ENCODE data around the gene GABRA5. TPM values are rescaled to one million over a fixed set of nuclear protein-coding genes. Genes with fewer than 3 reads are reported as not detected.

GABRA5 gene
- total RNA-seq, 1 donor from 2014 or later: not detected

GRCh38 chr15:26945046-26945445 is 78.2 kb downstream of the GABRA5 start:
- intact Hi-C loops (cut with micrococcal nuclease): no loop called here
- Mint-ChIP-seq H3K9me3 (peaks cover 10% of the 10 kb centered on the region), H3K27me3 (ENCODE audit: insufficient read depth) (no peaks in the 10 kb centered on the region), H3K4me1 (ENCODE audit: low read depth) (no peaks in the 10 kb centered on the region), H3K27ac (no peak overlapping the region), H3K36me3 (ENCODE audit: low read depth) (no peaks in the 10 kb centered on the region), H3K4me3 (no peak overlapping the region)
- no peak for DNase-seq (ENCODE audit: low spot score)

- intact Hi-C loops (cut with micrococcal nuclease): no loop called here
- H3K36me3 Mint-ChIP-seq (ENCODE audit: low read depth): no peaks in the 10 kb centered on the region
- H3K27ac Mint-ChIP-seq: no peak overlapping the region
- no peak for DNase-seq (ENCODE audit: low spot score)
- H3K4me3 Mint-ChIP-seq: no peak overlapping the region
- peaks cover 4% of the 10 kb centered on the region for H3K9me3 Mint-ChIP-seq
- H3K27me3 Mint-ChIP-seq (ENCODE audit: insufficient read depth): no peaks in the 10 kb centered on the region
- H3K4me1 Mint-ChIP-seq (ENCODE audit: low read depth): no peaks in the 10 kb centered on the region
These were observed 83.1 kb downstream of the GABRA5 start for GRCh38 chr15:26950001-26950400.

DNA sequence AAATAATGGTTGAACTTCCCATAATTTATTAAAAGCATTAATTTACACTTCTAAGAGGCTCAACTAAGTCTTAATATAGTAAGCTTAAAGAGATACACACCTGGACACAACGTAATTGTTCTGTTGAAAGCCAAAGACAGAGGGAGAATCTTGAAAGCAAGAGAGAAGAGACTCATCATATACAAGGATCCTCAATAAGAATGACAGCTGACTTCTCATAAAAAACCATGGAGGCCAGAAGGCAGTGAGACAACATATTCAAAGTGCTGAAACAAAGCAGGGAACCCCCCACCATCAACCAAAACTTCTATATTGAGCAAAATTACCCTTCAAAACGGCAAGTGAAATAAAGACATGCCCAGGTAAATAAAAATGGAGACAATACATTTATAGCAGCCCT is 87.5 kb downstream of the GABRA5 start:
- intact Hi-C loops (cut with micrococcal nuclease): no loop called here
- no peak overlapping the region for H3K4me3 Mint-ChIP-seq
- H3K4me1 Mint-ChIP-seq (ENCODE audit: low read depth): no peaks in the 10 kb centered on the region
- H3K27me3 Mint-ChIP-seq (ENCODE audit: insufficient read depth): no peaks in the 10 kb centered on the region
- peaks cover 4% of the 10 kb centered on the region for H3K9me3 Mint-ChIP-seq
- H3K27ac Mint-ChIP-seq: no peak overlapping the region
- no peaks in the 10 kb centered on the region for H3K36me3 Mint-ChIP-seq (ENCODE audit: low read depth)
- no peak for DNase-seq (ENCODE audit: low spot score)

DNA sequence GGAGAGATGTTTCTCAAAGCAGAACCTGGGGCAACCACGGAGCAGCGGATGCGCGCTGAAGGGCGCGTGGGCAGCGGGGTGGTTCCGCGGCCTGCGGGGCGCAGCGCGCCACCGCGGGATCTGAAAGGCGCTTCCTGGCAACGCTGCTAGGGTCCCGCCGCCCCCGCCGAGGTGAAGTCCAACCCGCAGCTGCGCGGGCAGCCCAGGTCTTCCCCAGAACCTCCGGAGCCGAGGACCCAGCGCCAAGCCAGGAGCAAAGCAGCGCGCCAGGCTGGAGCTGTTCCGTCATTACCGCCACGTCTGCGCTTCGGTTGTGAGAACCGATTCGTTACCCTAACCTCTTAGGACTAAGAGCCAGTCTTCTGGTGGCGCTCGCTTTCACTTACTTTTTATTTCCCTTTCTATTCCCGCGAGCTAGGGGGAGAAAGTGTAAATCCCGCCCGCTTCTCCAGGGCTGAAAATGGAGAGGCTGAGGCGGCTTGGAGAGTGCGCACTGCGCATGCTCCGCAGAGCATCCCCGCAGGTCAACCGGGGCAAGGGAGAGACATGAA is 100.9 kb downstream of the GABRA5 start:
- Mint-ChIP-seq H3K27me3 (ENCODE audit: insufficient read depth) (peaks cover 10% of the 10 kb centered on the region), H3K36me3 (ENCODE audit: low read depth) (no peaks in the 10 kb centered on the region), H3K4me3 (no peak overlapping the region), H3K9me3 (no peaks in the 10 kb centered on the region), H3K4me1 (ENCODE audit: low read depth) (no peaks in the 10 kb centered on the region), H3K27ac (no peak overlapping the region)
- DNase-seq (ENCODE audit: low spot score): no peak
- intact Hi-C loops (cut with micrococcal nuclease): no loop called here

- Mint-ChIP-seq H3K4me1 (ENCODE audit: low read depth) (no peaks in the 10 kb centered on the region), H3K4me3 (no peak overlapping the region), H3K27me3 (ENCODE audit: insufficient read depth) (peaks cover 10% of the 10 kb centered on the region), H3K27ac (no peak overlapping the region), H3K9me3 (no peaks in the 10 kb centered on the region), H3K36me3 (ENCODE audit: low read depth) (no peaks in the 10 kb centered on the region)
- intact Hi-C loops (cut with micrococcal nuclease): no loop called here
- no peak for DNase-seq (ENCODE audit: low spot score)
These were observed 101.9 kb downstream of the GABRA5 start for GRCh38 chr15:26968806-26969205.

DNA sequence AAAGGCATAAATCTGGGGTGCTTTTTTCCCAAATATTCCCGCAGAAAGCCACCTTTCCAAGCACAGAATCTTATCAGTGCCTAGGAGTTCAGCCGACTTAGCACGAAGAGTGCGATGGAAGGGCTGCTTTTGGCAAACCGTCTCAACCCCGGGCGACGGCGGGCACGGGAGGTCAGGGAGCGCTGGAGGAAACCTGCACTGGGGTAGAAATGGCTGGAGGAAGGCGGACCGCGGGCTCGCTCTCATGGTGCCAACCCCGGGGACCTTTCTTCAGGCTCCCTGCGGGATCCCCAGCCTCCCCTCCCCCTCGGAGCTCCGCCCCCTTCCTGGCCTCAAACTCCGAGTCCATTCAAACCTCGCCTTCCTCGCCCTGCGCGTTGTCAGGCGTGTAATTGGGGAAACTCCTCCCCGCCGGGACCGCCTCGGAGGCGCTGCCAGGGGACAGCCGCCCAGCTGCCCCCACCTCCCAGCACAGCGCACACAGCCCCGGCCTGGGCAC is 103.9 kb downstream of the GABRA5 start, which contains the start of gene GABRG3:
Gene GABRG3, plus strand, starts transcription at position 470 of the 499 bp plus-strand sequence.
- Mint-ChIP-seq H3K27me3 (ENCODE audit: insufficient read depth) (peaks cover 10% of the 10 kb centered on the region), H3K27ac (no peak within 1 kb of the TSS), H3K36me3 (ENCODE audit: low read depth) (no peaks in the 10 kb centered on the region), H3K4me1 (ENCODE audit: low read depth) (no peaks in the 10 kb centered on the region), H3K4me3 (no peak within 1 kb of the TSS), H3K9me3 (no peaks in the 10 kb centered on the region)
- intact Hi-C loops (cut with micrococcal nuclease): no loop called here
- DNase-seq (ENCODE audit: low spot score): no peak

DNA sequence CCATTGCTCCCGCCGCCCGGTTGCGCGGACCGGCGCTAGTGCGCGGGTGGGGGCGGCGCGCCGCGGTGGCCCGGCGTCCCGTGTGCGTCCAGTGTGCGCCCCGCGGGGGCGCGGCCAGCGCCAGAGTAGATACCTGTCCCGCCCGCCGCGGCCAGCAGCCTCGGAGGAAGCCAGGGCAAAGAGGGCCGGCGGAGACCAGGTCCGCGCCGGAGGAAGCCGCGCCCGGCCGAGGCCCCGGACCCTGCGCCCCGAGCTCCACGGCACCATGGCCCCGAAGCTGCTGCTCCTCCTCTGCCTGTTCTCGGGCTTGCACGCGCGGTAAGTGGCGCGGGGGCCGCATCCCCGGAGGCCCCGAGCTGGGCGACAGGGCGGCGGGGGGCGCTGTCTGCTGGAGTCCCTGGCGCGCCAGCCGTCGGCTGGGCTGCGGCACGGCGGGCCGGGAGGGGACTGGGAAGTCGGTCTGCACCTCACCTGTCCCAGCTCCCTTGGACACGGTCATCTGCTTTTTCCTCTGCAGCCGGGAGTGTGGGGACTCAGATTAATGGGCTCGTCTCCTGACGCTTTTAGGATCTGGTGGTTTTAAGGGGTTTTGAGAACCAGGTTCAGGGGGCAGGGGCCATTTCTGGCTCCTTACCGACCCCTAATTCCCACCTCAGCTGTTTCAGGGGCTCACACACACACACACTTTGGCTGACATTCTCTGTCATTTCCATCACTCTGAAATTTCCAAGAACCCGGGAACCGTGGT is 104.6 kb downstream of the GABRA5 start:
- no peak overlapping the region for H3K27ac Mint-ChIP-seq
- DNase-seq (ENCODE audit: low spot score): no peak
- H3K4me3 Mint-ChIP-seq: no peak overlapping the region
- no peaks in the 10 kb centered on the region for H3K9me3 Mint-ChIP-seq
- peaks cover 10% of the 10 kb centered on the region for H3K27me3 Mint-ChIP-seq (ENCODE audit: insufficient read depth)
- H3K4me1 Mint-ChIP-seq (ENCODE audit: low read depth): no peaks in the 10 kb centered on the region
- intact Hi-C loops (cut with micrococcal nuclease): no loop called here
- H3K36me3 Mint-ChIP-seq (ENCODE audit: low read depth): no peaks in the 10 kb centered on the region

GRCh38 chr15:26972636-26973035 is 105.8 kb downstream of the GABRA5 start:
- no peaks in the 10 kb centered on the region for H3K9me3 Mint-ChIP-seq
- DNase-seq (ENCODE audit: low spot score): no peak
- H3K27me3 Mint-ChIP-seq (ENCODE audit: insufficient read depth): peaks cover 10% of the 10 kb centered on the region
- no peak overlapping the region for H3K4me3 Mint-ChIP-seq
- no peak overlapping the region for H3K27ac Mint-ChIP-seq
- H3K4me1 Mint-ChIP-seq (ENCODE audit: low read depth): no peaks in the 10 kb centered on the region
- H3K36me3 Mint-ChIP-seq (ENCODE audit: low read depth): no peaks in the 10 kb centered on the region
- intact Hi-C loops (cut with micrococcal nuclease): no loop called here

- Mint-ChIP-seq H3K4me1 (ENCODE audit: low read depth) (no peaks in the 10 kb centered on the region), H3K27ac (no peak overlapping the region), H3K4me3 (no peak overlapping the region), H3K27me3 (ENCODE audit: insufficient read depth) (peaks cover 10% of the 10 kb centered on the region), H3K36me3 (ENCODE audit: low read depth) (no peaks in the 10 kb centered on the region), H3K9me3 (no peaks in the 10 kb centered on the region)
- no peak for DNase-seq (ENCODE audit: low spot score)
- intact Hi-C loops (cut with micrococcal nuclease): no loop called here
These were observed 107.4 kb downstream of the GABRA5 start for GRCh38 chr15:26974120-26974780.

DNA sequence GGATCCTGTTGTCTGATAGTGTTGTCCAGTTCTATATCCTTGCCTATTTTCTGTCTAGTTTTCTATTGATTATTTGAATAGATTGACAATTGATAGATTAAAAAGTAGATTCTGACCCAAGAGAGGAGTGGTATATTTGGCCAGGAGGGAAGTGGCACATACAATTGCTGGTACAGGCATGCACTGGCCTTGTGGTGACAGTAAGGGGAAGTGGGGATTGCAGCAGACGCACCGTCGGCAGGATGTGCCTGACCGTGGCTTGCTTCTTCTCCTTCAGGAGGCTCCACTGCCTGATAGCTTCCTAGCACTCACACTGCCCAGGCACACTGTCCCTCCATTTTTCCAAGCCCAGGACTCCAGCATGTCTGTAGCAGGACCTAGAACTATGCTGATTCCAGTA is 114.6 kb downstream of the GABRA5 start:
- no peak for DNase-seq (ENCODE audit: low spot score)
- no peak overlapping the region for H3K4me3 Mint-ChIP-seq
- H3K27ac Mint-ChIP-seq: no peak overlapping the region
- intact Hi-C loops (cut with micrococcal nuclease): no loop called here
- no peaks in the 10 kb centered on the region for H3K36me3 Mint-ChIP-seq (ENCODE audit: low read depth)
- no peaks in the 10 kb centered on the region for H3K27me3 Mint-ChIP-seq (ENCODE audit: insufficient read depth)
- no peaks in the 10 kb centered on the region for H3K4me1 Mint-ChIP-seq (ENCODE audit: low read depth)
- H3K9me3 Mint-ChIP-seq: no peaks in the 10 kb centered on the region

DNA sequence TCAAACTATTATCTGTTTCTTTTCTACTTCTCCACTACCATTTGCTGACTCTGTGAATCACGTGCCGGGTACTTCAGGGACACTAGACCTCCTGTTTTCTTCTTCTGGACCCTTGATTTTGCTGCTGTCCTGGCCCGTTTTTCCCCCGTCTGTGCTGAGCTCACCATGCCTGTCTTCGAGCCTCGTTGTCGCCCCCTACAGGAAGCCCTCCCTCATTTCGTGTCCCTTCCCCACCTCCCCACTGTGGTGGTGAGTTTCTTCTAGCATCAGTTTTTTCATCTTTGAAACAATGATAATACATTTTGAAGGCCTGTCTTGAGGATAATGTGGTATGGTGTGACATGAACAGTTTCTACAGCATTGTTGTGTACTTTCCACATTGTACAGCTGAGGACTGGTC is 117.0 kb downstream of the GABRA5 start:
- Mint-ChIP-seq H3K4me1 (ENCODE audit: low read depth) (no peaks in the 10 kb centered on the region), H3K9me3 (peaks cover 4% of the 10 kb centered on the region), H3K36me3 (ENCODE audit: low read depth) (no peaks in the 10 kb centered on the region), H3K27ac (no peak overlapping the region), H3K4me3 (no peak overlapping the region), H3K27me3 (ENCODE audit: insufficient read depth) (no peaks in the 10 kb centered on the region)
- no peak for DNase-seq (ENCODE audit: low spot score)
- intact Hi-C loops (cut with micrococcal nuclease): no loop called here

GRCh38 chr15:26985050-26985449 is 118.2 kb downstream of the GABRA5 start:
- no peak for DNase-seq (ENCODE audit: low spot score)
- Mint-ChIP-seq H3K27me3 (ENCODE audit: insufficient read depth) (no peaks in the 10 kb centered on the region), H3K27ac (no peak overlapping the region), H3K4me1 (ENCODE audit: low read depth) (no peaks in the 10 kb centered on the region), H3K36me3 (ENCODE audit: low read depth) (no peaks in the 10 kb centered on the region), H3K4me3 (no peak overlapping the region), H3K9me3 (peaks cover 4% of the 10 kb centered on the region)
- intact Hi-C loops (cut with micrococcal nuclease): no loop called here

DNA sequence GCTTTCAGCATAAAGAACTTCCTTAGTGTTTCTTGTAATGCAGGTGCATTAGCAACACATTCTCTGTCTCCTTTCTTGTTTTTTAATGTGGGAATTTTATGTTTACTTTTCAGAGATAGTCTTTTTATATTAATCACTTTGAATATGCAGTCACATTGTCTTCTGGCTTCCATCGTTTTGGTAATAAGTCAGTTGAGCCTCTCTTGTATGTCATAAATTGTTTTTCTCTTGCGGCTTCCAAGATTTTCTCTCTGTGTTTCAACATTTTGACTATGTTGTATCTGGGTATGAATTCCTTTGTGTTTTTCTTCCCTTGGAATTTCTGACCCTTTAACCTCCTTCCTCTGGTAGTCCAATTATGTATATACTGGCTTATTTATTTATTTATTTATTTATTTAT is 129.4 kb downstream of the GABRA5 start:
- no peak for DNase-seq (ENCODE audit: low spot score)
- intact Hi-C loops (cut with micrococcal nuclease): no loop called here
- Mint-ChIP-seq H3K4me3 (no peak overlapping the region), H3K27me3 (ENCODE audit: insufficient read depth) (no peaks in the 10 kb centered on the region), H3K9me3 (peaks cover 6% of the 10 kb centered on the region), H3K36me3 (ENCODE audit: low read depth) (no peaks in the 10 kb centered on the region), H3K4me1 (ENCODE audit: low read depth) (no peaks in the 10 kb centered on the region), H3K27ac (no peak overlapping the region)

Data from activated T-helper 1 cell treated with anti-CD3 and anti-CD28 coated beads, Interleukin-12 subunit alpha, Interleukin-12 subunit beta, Interleukin-2, Interleukin-4 antibody, amounts not matched to agents 30 ng/mL and 10 ng/mL and 1 ng/mL, durations not matched to agents 14 hours and 24 hours and 36 hours (primary cell).